HEK293 (cell line): ENCODE results near the gene COG3.

Experiments used
- CTCF ChIP-seq: fragments of 450-650 bp; formaldehyde crosslinking; IDR thresholded peaks from 2 replicates; pipeline ENCODE4 v1.5.1; 2016; ENCODE audit warnings: missing biosample characterization, missing genetic modification characterization
- REST ChIP-seq: fragments of 450-650 bp; formaldehyde crosslinking; IDR thresholded peaks from 2 replicates; pipeline ENCODE4 v1.5.1; 2016; ENCODE audit warnings: missing biosample characterization, missing genetic modification characterization
- ZBTB1 ChIP-seq: fragments of 450-650 bp; formaldehyde crosslinking; IDR thresholded peaks from 2 replicates; pipeline ENCODE4 v1.5.1; 2016; ENCODE audit warnings: missing biosample characterization, missing genetic modification characterization
- ZBTB21 ChIP-seq: fragments of 450-650 bp; formaldehyde crosslinking; IDR thresholded peaks from 2 replicates; pipeline ENCODE4 v1.5.1; 2017; ENCODE audit warnings: missing biosample characterization, missing genetic modification characterization
- ZNF121 ChIP-seq: fragments of 450-650 bp; formaldehyde crosslinking; IDR thresholded peaks from 2 replicates; pipeline ENCODE4 v1.5.1; 2016; ENCODE audit warnings: missing biosample characterization, missing genetic modification characterization
- ZNF274 ChIP-seq, 2 experiments: fragments of 200-500 bp in 1 of 2; fragments of 450-650 bp in 1 of 2; sonication (Bioruptor generic) in 1 of 2; formaldehyde crosslinking in 1 of 2; IDR thresholded peaks; 2 replicates each; pipeline versions ENCODE4 v1.5.1 to v1.6.1; 2014 to 2016; ENCODE audit warnings: borderline replicate concordance in 1 of 2, inconsistent platforms in 1 of 2, low read length in 1 of 2, missing biosample characterization in 1 of 2, missing genetic modification characterization in 1 of 2
- ZNF423 ChIP-seq: fragments of 450-650 bp; formaldehyde crosslinking; IDR thresholded peaks from 2 replicates; pipeline ENCODE4 v1.5.1; 2016; ENCODE audit warnings: missing biosample characterization, missing genetic modification characterization
- ZNF514 ChIP-seq: fragments of 450-650 bp; formaldehyde crosslinking; IDR thresholded peaks from 2 replicates; pipeline ENCODE4 v1.5.1; 2016; ENCODE audit warnings: missing biosample characterization, missing genetic modification characterization
- ZNF561 ChIP-seq: fragments of 450-650 bp; IDR thresholded peaks from 2 replicates; pipeline ENCODE4 v1.5.1; 2018; ENCODE audit warnings: missing biosample characterization, missing genetic modification characterization, borderline replicate concordance
- ZNF792 ChIP-seq: fragments of 450-650 bp; formaldehyde crosslinking; IDR thresholded peaks from 2 replicates; pipeline ENCODE4 v1.5.1; 2016; ENCODE audit warnings: missing biosample characterization, missing genetic modification characterization

- TF ChIP-seq ZBTB21, result no peak
- no peak for TF ChIP-seq REST (tag by site-specific recombination)
- no peak for TF ChIP-seq ZNF792 (tag by site-specific recombination)
- TF ChIP-seq ZNF561 (tag by site-specific recombination), result no peak
- TF ChIP-seq CTCF (tag by site-specific recombination), result no peak
- no peak for TF ChIP-seq ZNF423 (tag by site-specific recombination)
- TF ChIP-seq ZNF121 (tag by site-specific recombination), result no peak
- no peak for TF ChIP-seq ZNF514 (tag by site-specific recombination)
- TF ChIP-seq ZNF274 (IDR thresholded peaks at IDR 0.05; ENCODE audit: low read length), result no peak
- TF ChIP-seq ZNF274 (tag by site-specific recombination; IDR thresholded peaks at IDR 0.05; ENCODE audit: borderline replicate concordance), result no peak
- no peak for TF ChIP-seq ZBTB1 (tag by site-specific recombination)
Measured at GRCh38 chr13:45521297-45521696, 56.6 kb downstream of the COG3 start.
